ENCODE measurements around the gene ARPC4.
"Not testable (repeated sequence)": the region's sequence is repeated elsewhere in the genome, so short reads cannot be mapped to it uniquely, and the experiment has no call there.

ARPC4 gene

DNA sequence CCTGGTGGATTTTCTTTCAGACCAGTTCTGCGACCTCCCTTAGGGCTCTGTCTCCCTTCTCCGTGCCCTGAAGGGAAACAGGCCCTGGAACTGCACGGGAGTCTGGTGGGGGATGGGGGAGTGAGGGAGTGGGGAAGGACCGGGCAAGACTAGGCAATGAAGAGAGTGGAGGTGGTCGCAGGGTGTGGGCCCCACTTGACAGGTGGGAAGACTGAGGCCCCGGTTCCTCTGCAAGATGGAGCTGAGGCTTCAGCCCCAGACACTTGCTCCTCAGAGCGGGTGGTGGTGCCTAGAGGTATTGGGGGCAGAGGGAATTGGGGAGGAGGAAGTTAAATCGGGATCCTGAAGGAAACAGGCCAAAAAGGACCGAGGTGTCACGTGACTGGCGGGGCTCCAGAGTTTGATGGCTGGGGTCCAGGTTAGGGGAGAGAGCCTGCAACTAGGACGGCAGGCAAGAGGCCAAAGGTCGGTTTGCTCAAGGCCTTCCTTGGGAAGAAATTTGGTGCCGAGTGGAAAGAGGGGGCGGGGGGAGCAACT, 22.5 kb upstream of the ARPC4 start:
- DNase-seq = no peak

DNA sequence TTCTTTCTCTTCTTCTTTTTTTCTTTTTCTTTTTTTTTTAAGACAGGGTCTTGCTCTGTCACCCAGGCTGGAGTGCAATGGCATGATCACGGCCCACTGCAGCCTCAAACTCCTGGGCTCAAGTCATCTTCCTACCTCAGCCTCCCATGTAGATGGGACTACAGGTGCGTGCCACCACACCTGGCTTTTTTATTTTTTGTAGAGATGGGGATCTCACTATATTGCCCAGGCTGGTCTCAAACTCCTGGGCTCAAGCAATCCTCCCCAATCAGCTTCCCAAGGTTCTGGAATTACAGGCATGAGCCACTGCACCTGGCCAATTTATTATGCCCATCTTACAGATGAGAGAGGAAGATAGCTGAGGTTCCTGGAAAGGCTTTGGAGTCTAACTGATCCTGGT, 21.9 kb upstream of the ARPC4 start:
- DNase-seq = not testable (repeated sequence)

DNA sequence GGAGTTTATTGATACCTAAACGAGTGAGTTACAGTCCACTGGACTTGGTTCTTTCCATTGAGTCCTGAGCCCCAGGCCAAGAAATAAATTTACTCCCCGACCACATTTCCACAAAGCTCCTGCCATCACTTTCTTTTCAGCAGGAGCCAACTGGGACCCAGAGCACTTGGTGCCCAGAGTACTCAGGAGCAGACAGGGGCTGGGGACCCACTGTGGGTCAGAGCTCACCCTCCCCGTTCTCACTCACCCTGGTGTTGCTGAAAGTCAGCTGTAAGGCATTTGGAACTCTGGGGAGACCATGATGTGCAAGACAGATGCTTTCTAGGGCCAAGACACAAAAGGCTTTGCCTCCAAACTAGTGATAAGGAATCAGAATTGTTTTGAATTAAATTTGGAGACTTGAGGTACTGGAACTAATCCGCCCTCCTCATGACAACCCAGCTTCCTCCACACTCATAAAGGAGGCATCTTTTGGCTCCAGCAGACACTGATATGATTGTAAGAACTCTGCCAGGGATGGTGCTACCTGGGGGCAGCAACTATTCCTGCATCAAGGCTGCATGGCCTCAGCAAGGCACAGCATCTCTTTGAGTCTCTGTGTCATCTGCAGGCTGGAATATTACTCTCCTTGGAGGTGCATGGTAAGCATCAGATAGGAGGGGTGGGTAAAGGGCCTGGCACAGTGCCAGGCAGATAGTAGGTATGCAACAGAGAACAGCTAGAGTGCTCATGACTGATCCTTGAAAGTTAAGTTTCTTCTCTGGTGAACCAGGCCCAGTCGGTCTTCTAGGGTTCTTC, 15.8 kb upstream of the ARPC4 start:
- no peak for DNase-seq

DNA sequence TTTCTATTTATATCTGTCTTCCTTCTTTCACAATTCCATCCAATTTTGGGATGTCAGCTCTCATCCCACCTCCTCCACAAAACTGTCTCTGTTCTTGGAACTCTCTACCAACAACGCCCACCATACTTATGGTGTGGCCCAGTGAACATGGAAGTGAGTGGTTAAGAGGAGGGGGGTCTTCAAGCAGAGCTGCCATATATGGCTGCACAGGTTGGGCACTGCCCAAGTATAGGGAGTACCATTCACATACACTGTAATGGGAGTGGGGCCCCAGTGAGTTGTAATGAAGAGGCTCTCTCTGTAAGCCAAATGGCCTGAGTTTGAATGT, 15.2 kb upstream of the ARPC4 start:
- no peak for DNase-seq

DNA sequence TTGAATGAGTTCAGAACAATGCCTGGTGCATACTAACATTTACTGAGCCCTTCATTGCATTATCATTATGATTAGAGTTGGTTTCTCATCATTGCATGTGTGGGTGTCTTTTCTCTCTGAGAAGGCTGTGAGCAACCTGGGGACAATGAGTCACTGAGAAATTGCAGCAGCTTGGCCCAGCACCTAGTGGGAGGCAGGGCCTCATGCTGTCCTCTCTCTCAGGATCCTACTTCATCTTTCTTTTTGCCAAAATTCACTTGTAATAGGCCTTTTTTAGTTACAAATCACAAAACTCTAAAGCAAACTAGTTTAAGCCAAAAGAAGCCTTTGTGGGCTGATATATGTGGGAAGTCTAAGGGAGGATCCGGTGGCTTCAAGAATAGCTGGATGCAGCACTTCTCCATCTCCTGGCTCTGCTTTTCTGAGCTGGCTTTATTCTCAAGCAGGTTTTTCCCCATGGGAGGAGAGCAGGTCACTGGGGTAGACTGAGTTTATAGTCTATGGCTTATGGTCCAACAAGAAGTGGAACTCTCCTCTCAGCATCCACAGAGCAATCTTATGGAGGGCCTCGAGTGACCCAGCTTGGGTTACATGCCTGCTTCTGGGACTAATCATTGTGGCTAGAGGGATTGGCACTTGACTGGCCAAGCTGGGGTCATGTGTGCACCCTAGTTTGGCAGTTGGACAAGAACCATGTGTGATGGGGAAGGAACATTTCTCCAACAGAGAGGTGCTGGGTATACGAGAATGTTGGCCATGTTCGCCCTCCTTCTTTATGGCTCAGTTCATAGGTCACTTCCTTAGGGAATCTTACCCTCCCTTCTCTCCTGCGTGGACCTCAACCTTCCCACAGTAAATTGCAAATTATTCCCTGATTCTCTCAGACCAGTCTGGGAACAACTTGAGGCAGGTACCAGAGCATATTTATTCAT, 14.5 kb upstream of the ARPC4 start:
- no peak for DNase-seq

DNA sequence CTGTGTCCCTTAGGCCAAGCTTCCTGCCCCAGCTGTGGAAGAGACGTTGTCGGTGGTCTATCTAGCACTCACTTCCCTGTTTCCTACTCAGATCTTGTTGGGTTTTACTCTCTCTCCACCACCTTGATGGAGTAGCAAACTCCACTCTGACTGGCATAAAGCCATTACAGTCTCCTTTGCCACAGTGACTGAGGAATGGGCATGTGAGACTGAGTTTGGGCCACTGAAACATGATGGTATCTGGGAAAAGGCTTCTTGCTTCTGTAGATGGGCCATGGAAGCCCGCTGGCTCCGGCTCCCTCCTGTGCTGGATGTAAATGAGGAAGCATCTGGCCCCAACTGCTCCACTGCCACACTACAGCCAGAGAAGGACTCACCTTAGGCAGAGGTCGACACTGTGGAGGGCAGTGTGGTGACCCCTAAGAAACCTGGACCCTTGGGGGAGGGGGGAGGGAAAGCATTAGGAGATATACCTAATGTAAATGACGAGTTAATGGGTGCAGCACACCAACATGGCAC, 13.7 kb upstream of the ARPC4 start:
- no peak for DNase-seq

DNA sequence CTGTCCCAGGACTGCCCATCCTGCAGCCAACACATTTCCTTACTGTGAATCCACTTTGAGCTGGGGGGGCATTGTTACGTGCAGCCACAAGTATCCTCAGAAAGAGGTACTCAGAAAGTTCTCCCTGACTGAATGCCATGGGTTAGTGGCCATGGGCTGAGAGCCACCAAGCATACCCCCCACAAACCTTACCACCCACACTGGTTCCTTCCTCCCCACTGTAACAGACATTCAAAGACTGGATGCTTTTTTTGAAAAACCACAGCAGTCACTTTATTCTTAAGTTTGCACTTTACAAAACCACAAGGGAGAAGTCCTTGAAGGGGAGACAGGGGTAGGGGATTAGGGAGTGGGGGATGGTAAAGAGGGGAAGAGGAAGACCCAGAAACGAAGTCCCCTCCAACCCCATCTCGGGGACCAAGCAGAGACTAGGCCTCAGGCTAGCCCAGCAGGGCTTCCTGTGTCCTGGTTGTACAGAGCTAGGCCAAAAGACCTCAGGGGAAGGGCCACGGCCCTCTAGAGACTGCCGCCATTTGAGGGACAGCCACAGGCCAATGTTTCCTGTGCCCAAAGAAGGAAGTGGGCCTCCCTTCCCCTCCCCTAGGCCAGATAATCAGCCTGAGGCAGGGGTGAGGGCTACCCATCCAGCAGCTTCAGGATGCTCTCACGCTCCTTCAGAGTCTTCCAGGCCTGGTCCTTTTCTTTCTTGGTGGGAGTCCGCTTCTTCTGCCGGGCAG, 13.0 kb upstream of the ARPC4 start:
- DNase-seq = no peak

DNA sequence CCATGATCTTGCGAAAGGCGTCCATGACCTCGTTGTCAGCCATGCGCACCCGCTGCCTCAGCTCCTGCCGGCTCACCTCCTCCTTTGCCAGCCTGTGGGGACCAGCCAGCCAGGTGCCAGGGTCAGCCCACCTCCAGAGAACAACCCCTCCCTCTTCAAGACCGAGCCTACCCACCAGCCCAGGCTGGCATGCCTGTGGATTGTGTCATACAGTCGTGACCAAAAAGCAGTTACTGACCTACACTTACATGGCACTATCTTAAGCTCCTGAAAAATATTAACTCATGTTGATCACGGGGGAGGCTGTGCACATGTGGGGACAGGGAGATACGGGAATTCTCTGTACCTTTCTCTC, 12.4 kb upstream of the ARPC4 start:
- no peak for DNase-seq

DNA sequence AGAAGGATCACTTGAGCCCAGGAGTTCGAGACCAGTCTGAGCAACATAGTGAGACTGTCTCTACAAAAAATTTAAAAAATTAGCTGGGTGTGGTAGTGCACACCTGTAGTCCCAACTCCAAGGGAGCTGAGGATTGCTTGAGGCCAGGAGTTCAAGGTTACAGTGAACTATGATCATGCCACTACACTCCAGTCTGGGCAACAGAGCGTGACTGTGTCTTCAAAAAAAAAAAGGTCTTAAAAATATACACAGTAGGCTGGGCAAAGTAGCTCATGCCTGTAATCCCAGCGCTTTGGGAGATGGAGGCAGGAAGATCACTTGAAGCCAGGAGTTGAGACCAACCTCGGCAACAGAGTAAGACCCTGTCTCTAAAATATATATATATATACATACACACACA, 12.0 kb upstream of the ARPC4 start:
- no peak for DNase-seq

DNA sequence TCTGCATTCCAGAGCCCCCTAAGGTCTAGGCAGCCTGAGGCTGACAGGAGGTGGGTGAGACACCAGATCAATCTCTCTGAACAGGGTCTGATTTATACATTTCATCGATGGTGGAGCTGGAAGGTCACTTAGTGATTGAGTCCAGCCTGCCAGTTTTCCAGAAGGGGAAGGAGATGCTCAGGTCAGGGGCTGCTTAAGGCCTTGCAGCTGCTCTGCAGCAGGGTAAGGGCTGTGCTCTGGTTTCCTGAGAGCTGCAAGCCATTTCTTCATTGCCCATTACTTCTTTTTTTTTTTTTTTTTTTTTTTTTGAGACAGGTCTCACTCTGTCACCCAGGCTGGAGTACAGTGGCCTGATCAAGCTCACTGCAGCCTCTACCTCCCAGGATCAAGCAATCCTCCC, 11.3 kb upstream of the ARPC4 start:
- no peak for DNase-seq

DNA sequence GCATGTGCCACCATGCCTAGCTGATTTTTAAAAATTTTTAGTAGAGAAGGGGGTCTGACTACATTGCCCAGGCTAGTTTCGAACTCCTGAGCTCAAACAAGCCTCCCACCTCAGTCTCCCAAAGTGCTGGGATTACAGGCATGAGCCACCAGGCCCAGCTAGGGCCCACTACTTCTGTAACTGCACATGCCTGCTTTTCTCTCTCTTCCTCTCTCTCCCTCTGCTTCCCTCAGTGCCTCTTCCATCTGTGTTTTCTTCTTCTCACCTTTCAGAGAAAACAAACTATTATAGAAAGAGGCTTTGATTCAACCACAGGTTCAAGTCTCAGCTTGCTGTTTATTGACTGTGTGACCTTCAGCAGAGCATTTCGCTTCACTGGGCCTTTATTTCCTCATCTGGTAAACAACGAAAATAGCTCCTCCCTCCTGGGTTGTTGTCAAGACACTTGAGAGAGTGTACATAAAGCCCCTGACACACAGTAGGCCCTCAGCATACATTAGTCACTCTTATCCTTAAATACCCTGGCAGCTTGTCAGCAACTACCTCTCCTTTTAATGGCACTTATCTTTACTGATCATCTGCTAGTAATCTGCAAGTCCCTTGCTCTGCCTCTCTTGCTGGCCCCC, 10.8 kb upstream of the ARPC4 start:
- DNase-seq = no peak

DNA sequence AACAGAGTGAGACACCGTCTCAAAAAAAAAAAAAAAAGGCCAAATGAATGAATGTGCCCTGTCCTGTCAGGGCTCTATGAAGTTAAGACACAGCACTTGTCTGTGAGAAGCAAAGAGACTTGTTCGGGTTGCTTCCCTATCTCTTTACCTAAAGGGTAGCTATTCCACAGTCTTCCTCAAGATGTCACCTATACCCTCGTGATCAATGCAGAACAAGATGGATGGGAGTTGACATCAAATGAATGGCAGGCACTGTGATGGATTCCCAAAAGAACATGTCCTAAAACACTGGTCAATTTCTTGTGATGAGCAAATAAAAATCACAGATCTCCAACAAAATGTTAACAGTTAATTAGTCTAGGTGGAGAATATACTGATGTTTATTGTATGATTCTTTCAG, 10.1 kb upstream of the ARPC4 start:
- DNase-seq = no peak

DNA sequence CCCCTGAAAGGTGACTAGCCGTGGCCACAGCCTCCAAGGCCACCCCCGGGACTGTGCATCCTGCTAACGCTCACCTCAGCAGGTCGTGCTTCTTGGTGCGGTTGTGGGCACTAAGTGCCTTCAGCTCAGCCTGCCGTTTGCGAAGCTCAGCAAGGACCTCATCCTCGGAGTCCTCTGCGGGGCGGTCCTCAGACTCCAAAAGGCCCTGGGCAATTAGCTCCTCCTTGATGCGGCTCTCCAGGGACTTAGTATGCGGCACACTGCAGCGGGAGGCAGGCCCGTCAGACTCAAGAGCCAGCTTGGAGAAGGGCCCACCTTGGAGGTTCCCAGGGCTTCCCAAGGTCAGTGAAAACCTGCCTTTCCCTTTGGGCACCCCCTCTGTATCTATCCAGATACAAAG, 8.9 kb upstream of the ARPC4 start:
- DNase-seq = no peak

DNA sequence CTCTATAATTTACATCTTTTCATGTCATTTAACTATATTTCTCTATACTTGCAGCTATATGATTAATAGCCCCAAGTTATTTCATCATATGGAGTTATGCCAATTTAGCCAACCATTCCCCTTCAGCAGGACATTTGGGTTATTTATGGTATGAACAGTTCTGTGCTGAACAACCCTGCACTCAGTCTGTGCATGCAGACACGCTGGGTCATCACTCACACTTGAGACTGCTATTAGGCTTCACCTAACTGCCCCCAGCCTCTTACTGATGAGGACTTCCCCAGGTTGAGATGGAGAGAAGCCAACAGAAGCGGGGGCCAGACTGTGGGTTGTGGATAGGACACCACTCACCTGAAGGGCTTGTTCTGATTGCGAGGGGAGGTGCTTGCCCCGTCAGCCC, 7.9 kb upstream of the ARPC4 start:
- no peak for DNase-seq

DNA sequence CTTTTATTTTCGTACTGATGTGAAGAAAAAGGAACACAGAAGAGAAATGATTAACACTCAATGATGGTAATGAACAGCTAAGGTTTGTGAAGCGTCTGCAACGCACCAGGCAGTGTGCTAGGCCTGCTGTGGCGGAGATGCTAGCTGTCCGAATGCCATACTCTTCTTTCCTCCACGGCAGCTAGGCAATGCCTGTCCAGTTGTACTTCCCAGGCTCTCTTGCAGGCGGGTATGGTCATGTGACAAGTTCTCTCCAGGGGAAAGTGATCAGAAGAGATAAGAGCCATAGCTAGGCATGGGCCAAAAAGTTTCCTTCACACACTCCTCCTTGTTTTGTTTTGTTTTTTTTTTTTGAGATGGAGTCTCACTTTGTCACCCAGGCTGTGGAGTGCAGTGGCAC, 7.3 kb upstream of the ARPC4 start:
- no peak for DNase-seq

DNA sequence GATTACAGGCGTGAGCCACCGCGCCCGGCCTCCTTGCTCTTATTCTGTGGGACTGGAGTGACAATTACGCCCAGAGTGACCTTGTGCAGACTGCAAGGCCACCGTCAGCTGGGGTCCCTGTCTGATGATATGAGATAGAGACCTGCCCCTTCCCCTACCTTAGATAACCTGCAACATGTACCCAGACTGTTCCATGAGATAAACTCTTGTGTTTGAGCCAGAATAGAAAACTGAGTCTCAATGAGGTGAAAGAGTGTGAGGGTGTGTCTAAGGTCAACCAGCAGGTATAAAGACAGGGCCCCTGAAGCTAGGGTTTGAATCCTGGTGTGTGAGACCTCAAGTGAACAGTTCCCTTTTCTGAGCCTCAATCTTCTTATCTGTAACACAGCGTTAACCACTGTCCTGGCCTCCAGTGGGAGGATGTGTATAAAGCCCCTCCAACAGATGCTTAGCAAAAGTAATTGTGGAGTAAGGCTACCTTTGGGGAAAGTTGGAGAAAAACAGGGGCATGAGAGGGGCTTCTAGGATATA, 6.6 kb upstream of the ARPC4 start:
- DNase-seq = no peak

DNA sequence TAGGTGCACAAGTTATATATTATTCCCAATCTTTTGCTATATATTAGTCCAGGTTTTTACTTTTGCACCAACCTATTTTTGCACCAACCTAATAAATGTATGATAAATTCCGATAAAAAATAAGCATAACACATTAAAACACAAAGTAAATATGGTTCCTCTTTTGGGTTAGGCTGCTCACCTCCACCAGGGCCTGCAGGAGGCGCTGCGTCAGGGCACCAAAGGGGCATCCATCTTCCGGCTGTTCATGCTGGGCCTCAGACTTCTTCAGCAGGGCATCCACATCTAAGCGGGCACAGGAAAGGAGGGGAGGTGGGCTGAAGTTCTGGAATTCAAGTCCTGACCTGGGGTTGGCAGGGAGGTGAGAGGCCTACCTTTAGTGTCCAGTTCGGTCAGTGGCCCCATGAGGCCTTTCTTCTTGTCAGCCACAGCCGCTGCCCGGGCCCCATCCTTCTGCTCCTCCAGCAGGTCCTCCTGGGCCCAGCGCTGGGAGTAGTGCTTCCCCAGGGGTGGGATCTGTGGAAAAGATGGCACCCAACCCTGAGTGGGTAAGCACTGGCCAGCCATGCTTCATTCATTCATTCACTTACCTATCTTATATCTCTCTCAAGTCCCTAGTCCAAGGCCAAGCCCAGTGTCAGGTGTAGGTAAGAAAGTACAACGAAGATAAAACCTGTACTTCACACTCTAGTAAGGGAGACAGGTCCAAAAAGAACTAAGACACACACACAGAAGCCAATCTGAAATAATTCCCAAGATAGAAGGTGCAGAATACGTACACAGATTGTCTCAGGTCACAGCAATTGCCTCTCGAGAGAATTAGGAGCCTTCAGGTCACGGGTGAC, 5.8 kb upstream of the ARPC4 start:
- no peak for DNase-seq

DNA sequence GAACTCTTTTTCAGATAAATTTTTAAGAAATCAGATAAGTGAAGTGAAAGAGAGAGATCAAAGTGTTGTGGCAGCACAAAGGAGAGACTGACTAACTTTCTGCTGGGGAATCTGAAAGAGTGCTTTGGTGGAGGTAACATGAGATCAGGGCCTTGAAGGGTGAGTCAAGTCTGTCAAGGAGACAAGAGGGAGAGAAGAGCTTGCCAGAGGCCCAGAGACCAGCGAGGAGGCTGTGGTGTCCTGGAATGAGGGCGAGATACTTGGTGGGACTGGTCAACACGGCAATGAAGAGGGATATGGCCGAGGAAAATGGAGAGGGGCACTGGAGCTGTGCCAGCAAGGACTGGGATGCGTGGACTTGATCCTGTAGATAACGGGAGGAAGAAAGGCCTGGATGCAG, 5.2 kb upstream of the ARPC4 start:
- DNase-seq = no peak

DNA sequence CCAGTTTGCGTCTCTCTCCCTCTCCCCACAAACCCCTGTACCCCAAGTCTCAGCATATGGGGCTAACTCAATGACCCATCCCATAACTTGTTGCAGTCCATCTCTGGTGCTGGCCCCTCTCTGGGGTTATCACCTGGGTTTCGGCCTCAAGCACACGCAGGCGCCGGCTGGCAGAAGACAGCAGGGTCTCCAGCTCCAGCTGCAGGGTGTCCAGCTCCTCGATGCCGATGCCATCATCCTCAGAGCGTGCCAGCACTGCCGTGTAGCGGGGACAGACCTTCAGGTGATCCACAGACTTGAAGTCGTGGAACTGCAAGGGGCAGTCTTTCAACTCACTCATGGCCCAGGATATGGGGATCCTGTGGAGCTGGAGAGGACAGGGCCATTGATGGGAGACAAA, 1.8 kb upstream of the ARPC4 start:
- DNase-seq = no peak

DNA sequence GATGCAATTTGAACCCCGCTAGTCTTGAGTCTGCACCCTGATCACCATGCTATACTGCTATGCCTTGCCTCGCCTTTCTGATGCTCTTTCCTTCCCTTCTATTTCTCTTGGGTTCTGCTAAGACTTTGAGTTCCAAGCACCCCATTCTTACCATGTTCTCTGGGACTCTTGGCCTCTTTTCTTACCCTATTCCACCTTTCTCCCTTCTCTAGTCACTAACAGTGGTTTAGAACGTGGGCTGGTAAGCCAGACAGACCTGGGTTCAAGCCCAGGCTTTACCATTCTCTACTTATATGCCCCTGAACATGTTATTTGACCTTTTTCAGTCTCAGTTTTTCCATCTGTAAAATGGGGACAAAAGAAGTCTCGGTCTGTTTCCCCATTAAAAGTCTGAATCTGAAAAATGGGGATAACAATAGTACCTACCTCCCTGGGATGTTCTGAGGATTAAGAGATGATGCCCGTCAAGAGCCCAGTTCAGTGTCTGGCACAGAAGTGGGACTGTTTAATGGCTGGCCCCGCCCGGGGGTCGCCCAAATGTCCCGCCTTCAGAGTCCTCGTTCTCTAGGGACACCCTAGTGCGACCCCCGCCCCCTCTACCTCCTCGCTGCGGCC, 985 bp upstream of the ARPC4 start:
- DNase-seq = no peak

DNA sequence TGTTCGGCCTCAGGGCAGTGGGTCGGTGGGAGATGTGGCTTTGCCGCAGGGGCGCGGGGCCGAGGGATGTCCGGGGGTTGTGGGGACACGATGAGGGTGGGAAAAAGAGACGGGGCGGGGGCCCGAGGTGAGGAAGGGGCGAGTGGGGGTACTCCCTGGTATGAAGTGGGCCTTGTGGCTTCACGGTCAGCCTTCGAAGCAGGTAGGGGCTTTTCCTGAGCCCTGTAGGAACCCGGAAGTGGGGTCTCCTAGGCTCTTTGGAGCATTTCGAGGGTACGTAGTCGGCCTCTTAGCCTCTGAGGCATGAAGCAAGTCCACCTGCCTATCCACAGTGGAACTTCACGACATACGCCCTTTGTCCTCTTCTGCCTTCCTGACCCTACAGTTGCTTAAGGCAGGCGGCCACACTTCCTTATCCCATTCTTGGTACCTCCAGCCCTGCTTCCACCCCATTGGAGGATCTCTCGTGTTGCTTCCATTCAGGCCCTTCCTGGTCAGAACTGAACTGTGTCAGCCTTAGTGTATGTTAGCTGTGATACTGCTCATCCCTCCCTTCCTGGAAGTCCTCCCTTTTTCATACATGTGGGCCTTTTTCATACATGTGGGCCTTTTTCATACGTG, 389 bp downstream of the ARPC4 start:
- no peak for DNase-seq

Data from NCI-H1105 (cell line).